Measurements from ENCODE around the gene KRTAP3-3.

KRTAP3-3 gene

GRCh38 chr17:40963838-40964237 is 30.1 kb downstream of the KRTAP3-3 start:
- Histone ChIP-seq H3K36me3 (ENCODE audit: low read depth) (no peaks in the 10 kb centered on the region), H3K27ac (ENCODE audit: poor library complexity, severe bottlenecking) (no peak overlapping the region), H3K27me3 (ENCODE audit: insufficient read depth, poor library complexity, severe bottlenecking) (no peaks in the 10 kb centered on the region), H3K9me3 (ENCODE audit: severe bottlenecking) (no peaks in the 10 kb centered on the region), H3K4me3 (ENCODE audit: severe bottlenecking) (no peak overlapping the region), H3K4me1 (ENCODE audit: insufficient read depth, poor library complexity, severe bottlenecking) (peaks cover 5% of the 10 kb centered on the region)
- no peak for DNase-seq (ENCODE audit: low spot score)
- peak; percentile 64 for TF ChIP-seq CTCF (IDR thresholded peaks at IDR 0.05; ENCODE audit: poor library complexity, severe bottlenecking)
- 0 out of 3 replicates have a peak, but pooled peaks have one; percentile 40 for ATAC-seq (ENCODE audit: low read depth)

GRCh38 chr17:40962059-40962561 is 31.9 kb downstream of the KRTAP3-3 start:
- no peak for DNase-seq (ENCODE audit: low spot score)
- Histone ChIP-seq H3K4me1 (ENCODE audit: insufficient read depth, poor library complexity, severe bottlenecking) (peaks cover 22% of the 10 kb centered on the region), H3K4me3 (ENCODE audit: severe bottlenecking) (no peak overlapping the region), H3K9me3 (ENCODE audit: severe bottlenecking) (no peaks in the 10 kb centered on the region), H3K36me3 (ENCODE audit: low read depth) (no peaks in the 10 kb centered on the region), H3K27ac (ENCODE audit: poor library complexity, severe bottlenecking) (no peak overlapping the region), H3K27me3 (ENCODE audit: insufficient read depth, poor library complexity, severe bottlenecking) (no peaks in the 10 kb centered on the region)
- no peak for TF ChIP-seq CTCF (IDR thresholded peaks at IDR 0.05; ENCODE audit: poor library complexity, severe bottlenecking)
- ATAC-seq (ENCODE audit: low read depth) = no peak

- ATAC-seq (ENCODE audit: low read depth) (no peak), DNase-seq (ENCODE audit: low spot score) (no peak)
- Histone ChIP-seq H3K27ac (ENCODE audit: poor library complexity, severe bottlenecking) (no peak overlapping the region), H3K9me3 (ENCODE audit: severe bottlenecking) (no peaks in the 10 kb centered on the region), H3K4me1 (ENCODE audit: insufficient read depth, poor library complexity, severe bottlenecking) (peaks cover 25% of the 10 kb centered on the region), H3K36me3 (ENCODE audit: low read depth) (no peaks in the 10 kb centered on the region), H3K27me3 (ENCODE audit: insufficient read depth, poor library complexity, severe bottlenecking) (no peaks in the 10 kb centered on the region), H3K4me3 (ENCODE audit: severe bottlenecking) (no peak overlapping the region)
- TF ChIP-seq CTCF (IDR thresholded peaks at IDR 0.05; ENCODE audit: poor library complexity, severe bottlenecking) = no peak
These were observed 32.4 kb downstream of the KRTAP3-3 start for GRCh38 chr17:40961591-40961990.

GRCh38 chr17:40960144-40960543 is 33.8 kb downstream of the KRTAP3-3 start:
- Histone ChIP-seq H3K4me1 (ENCODE audit: insufficient read depth, poor library complexity, severe bottlenecking) (peaks cover 39% of the 10 kb centered on the region), H3K27me3 (ENCODE audit: insufficient read depth, poor library complexity, severe bottlenecking) (no peaks in the 10 kb centered on the region), H3K27ac (ENCODE audit: poor library complexity, severe bottlenecking) (no peak overlapping the region), H3K4me3 (ENCODE audit: severe bottlenecking) (no peak overlapping the region), H3K9me3 (ENCODE audit: severe bottlenecking) (no peaks in the 10 kb centered on the region), H3K36me3 (ENCODE audit: low read depth) (no peaks in the 10 kb centered on the region)
- TF ChIP-seq CTCF (IDR thresholded peaks at IDR 0.05; ENCODE audit: poor library complexity, severe bottlenecking) = no peak
- ATAC-seq (ENCODE audit: low read depth) (no peak), DNase-seq (ENCODE audit: low spot score) (no peak)

GRCh38 chr17:40958086-40958953 is 35.6 kb downstream of the KRTAP3-3 start:
- TF ChIP-seq CTCF (IDR thresholded peaks at IDR 0.05; ENCODE audit: poor library complexity, severe bottlenecking) = no peak
- H3K9me3 ChIP-seq (ENCODE audit: severe bottlenecking) = no peaks in the 10 kb centered on the region
- H3K27ac ChIP-seq (ENCODE audit: poor library complexity, severe bottlenecking) = peak overlapping the region; percentile 94
- peak; percentile 19; the same call in 1 of the 3 replicates for ATAC-seq (ENCODE audit: low read depth)
- H3K27me3 ChIP-seq (ENCODE audit: insufficient read depth, poor library complexity, severe bottlenecking) = no peaks in the 10 kb centered on the region
- DNase-seq (ENCODE audit: low spot score) = no peak
- no peaks in the 10 kb centered on the region for H3K36me3 ChIP-seq (ENCODE audit: low read depth)
- H3K4me1 ChIP-seq (ENCODE audit: insufficient read depth, poor library complexity, severe bottlenecking) = peaks cover 52% of the 10 kb centered on the region
- H3K4me3 ChIP-seq (ENCODE audit: severe bottlenecking) = no peak overlapping the region

Measured in RWPE2 (cell line).